HS-27A (cell line): ENCODE data around the gene DDIAS.
A peak's percentile ranks its signal among the peaks of the same experiment; 100 is the strongest.
"Not testable (repeated sequence)": the region's sequence is repeated elsewhere in the genome, so short reads cannot be mapped to it uniquely, and the experiment has no call there.

ENCODE experiments used
- DNase-seq: peaks from one replicate; pipeline ENCODE4 v3.0.0-alpha.2; 2012; ENCODE audit warnings: low read depth, missing footprints

DDIAS gene

GRCh38 chr11:82922396-82923173, 21.0 kb downstream of the DDIAS start:
- not testable (repeated sequence) for DNase-seq

GRCh38 chr11:82924522-82925224, 23.1 kb downstream of the DDIAS start:
- DNase-seq = no peak

DNA sequence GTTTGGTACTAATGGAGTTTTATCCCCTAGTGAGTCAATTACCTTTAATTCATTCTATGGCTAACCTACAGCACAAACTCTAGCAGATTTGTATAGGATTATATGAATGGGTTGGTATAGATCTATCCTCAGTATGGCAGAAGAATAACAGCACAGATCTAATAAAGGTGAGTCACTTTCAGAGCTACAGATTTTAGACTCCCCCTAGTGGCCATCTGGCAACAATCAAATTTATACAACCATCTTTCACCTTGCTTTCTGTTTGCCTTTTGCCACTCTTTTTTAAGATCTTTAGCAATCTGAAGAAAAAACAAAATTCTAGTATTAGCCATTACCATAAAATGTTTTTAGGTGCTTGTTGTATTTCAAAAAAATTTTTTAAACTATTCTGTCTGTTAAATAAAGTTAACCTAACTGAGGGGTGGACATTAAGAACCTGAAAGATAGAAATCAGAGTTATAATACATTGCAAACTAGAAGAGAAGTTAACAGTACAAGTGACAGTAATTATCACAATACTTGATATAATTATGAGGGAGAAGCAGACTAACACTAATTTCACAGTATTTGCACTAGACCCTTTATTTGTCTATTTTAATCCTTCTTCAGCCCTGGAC, 25.8 kb downstream of the DDIAS start:
- DNase-seq = peak; percentile 36

DNA sequence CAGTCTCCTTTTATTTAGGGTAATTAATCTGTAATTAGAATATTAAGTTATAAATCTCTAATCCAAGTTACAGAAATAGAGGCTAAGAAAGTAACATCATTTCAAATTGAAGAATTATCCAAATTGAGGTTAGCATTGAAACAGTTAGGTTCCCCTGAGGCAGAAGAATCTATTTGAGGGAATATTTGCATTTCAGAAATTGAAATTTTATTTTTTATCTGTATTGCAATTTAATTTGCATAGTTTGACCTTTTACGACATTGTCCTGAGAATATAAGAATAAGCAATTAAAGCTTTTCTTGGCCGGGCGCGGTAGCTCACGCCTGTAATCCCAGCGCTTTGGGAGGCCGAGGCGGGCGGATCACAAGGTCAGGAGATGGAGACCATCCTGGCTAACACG, 27.6 kb downstream of the DDIAS start:
- no peak for DNase-seq

GRCh38 chr11:82930229-82930628, 28.7 kb downstream of the DDIAS start:
- DNase-seq = no peak

DNA sequence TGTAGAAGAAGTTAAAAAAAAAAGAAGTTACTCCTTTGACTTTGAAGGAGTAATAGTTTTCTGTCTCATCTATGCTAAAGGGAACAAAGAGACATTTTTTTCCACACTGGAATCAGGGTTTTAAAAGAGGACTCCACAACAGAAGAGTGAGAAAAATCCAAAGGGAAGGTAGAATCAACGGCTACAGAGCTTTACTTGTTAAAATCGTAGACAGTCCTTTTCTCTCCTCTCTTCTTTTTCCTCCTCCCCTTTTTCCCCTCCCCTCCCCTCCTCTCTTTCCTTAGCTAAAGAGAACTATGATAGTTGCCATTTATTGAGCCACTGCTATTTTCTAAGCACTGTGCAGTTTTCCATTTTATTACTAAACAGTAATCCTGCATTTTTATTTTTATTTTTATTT, 29.2 kb downstream of the DDIAS start:
- DNase-seq = no peak

GRCh38 chr11:82932564-82932963, 31.0 kb downstream of the DDIAS start:
- no peak for DNase-seq

DNA sequence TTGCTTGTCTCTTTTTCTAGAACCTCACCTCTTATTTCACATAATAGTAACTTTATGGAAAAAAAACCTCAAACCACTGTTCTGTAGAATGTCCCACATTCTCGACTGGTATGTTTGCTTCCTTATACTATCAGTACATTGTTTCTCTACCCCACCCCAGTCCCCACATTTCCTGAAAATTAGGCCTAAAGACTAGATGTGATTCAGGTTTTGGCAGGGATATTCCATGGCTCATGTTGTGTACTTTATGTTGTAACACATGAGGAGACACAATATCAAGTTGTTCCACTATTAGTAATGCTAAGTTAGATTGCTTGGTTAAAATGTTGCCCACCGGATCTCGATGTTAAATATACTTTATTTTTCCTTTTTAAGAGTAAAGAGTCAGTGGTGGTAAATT, 34.7 kb downstream of the DDIAS start:
- no peak for DNase-seq

DNA sequence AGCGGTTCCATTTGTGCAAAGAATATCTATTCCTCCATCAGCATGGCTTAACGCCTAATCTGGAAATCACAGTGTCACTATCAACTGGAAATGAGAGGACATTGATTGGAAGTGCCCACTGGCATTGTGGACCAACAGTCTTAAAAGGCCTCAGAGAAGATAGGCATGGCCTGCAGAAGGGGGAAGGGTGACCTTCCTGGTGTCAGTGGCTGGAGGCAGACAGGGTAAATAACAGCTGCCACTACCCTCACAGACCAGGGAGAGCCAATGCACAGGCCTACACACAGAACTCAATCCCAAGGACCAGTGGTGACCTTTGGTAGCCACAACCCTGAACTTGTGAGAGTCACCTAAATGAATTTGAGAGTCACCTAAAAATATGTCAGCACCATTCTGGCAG, 36.0 kb downstream of the DDIAS start:
- DNase-seq = no peak

DNA sequence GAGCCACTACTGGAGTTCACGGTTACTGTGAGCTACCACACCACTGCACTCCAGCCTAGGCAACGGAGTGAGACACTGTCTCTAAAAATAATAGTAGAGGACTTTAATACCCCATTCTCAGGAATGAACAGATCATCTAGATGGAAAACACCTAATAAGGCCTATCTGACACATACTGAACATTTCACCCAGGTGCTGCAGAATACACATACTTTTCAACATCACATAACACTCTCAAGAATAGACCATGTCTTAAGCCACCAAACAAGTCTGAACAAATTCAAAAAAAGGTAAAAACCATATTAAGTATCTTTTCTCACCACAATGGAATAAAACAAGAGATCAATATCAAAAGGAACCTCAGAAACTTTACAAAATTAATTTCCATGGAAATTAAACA, 37.9 kb downstream of the DDIAS start:
- no peak for DNase-seq

- DNase-seq = no peak
Observed at GRCh38 chr11:82942376-82942775, 40.8 kb downstream of the DDIAS start.

- not testable (repeated sequence) for DNase-seq
Observed at GRCh38 chr11:82943430-82943829, 41.9 kb downstream of the DDIAS start.

- DNase-seq = no peak
Observed at GRCh38 chr11:82944198-82944597, 42.7 kb downstream of the DDIAS start.

- not testable (repeated sequence) for DNase-seq
Observed at GRCh38 chr11:82945041-82945440, 43.5 kb downstream of the DDIAS start.

GRCh38 chr11:82945682-82946081, 44.1 kb downstream of the DDIAS start:
- DNase-seq = no peak

DNA sequence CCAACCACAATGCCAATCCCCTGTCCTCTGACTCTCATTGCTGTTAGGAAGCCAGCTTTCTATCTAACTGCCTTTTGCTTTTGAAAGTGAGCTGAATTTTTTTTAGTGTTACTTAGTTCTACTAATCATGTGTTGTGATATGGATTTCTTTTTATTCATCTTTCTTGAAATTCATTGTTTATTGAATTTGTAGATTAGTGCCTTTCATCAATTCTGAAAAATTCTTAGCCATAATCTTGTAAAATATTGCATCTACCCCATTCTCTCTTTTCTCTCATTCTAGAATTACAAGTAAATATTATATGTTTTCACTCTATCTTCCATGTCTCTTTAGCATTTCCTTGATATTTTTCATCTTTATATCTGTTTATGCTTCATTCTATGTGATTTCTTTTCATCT, 47.8 kb downstream of the DDIAS start:
- DNase-seq = no peak

- DNase-seq = not testable (repeated sequence)
Observed at GRCh38 chr11:82950502-82950901, 49.0 kb downstream of the DDIAS start.

DNA sequence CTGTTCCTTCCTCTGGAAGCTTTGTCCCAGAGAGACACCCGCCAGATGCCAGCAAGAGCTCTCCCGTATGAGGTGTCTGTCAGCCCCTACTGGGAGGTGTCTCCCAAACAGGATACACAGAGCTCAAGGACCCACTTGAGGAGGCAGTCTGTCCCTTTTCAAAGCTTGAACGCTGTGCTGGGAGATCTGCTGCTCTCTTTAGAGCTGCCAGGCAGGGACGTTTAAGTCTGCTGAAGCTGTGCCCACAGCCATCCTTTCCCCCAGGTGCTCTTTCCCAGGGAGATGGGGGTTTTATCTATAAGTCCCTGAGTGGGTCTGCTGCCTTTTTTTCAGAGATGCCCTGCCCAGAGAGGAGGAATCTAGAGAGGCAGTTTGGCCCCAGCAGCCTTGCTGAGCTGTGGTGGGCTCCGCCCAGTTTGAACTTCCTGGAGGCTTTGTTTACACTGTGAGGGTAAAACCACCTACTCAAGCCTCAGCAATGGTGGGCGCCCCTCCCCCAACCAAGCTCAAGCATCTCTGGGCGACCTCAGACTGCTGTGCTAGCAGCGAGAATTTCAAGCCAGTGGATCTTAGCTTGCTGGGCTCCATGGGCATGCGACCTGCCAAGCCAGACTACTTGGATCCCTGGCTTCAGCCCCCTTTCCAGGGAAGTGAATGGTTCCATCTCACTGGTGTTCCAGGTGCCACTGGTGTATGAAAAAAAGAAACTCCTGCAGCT, 54.4 kb downstream of the DDIAS start:
- not testable (repeated sequence) for DNase-seq

GRCh38 chr11:82959987-82960778, 58.6 kb downstream of the DDIAS start:
- no peak for DNase-seq

DNA sequence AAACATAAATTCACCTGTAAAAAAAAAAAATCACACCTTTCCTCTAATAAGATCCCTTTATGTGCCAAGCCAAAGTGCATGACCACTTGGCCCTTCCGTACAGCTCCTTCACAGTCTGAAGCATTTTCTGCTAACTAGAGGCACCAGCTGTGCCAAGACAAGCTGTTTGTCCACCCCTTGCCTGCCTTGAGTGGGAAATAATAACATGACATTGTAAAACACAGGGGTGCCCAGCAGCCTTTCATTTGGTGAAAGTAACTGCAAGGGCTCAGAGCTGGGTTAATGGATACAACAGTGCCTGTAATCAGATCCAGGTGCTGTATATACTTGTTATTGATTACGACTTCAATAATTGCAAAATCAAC, 59.2 kb downstream of the DDIAS start:
- DNase-seq = no peak

DNA sequence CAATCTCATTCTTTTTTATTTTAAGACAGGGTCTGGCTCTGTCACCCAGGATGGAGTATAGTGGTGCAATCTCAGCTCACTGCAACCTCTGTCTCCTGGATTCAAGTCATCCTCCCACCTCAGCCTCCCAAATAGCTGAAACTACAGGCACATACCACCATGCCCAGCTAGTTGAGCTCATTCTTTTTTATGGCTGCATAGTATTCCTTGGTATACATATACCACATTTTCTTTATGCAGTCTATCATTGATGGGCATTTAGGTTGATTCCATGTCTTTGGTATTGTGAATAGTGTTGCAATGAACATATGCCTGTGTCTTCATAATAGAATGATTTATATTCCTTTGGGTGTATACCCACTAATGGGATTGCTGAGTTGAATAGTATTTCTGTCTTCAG, 60.5 kb downstream of the DDIAS start:
- not testable (repeated sequence) for DNase-seq

- no peak for DNase-seq
Observed at GRCh38 chr11:82967381-82967780, 65.8 kb downstream of the DDIAS start.
